Lung (tissue), 12 donors: ENCODE measurements around the gene KIF3C. TPM values are rescaled to one million over a fixed set of nuclear protein-coding genes. Genes with fewer than 3 reads are reported as not detected.
"Not testable (repeated sequence)": the region's sequence is repeated elsewhere in the genome, so short reads cannot be mapped to it uniquely, and the experiment has no call there.

Experiments used
- ATAC-seq: fragments of 200-7000 bp; cut with Tn5 transposase; one replicate; pipeline ENCODE4 v1.9.1; 2020; ENCODE audit warnings: moderate number of reproducible peaks; ENCODE audit not compliant: insufficient read depth, low FRiP score
- DNase-seq, 3 donors: peaks; one replicate each; pipeline ENCODE4 v3.0.0-alpha.2; 2013 to 2017
- H3K27ac ChIP-seq, 2 donors: one replicate each; pipeline ENCODE4 v1.5.1; 2013; ENCODE audit warnings: mild to moderate bottlenecking in 2 of 2, moderate library complexity in 2 of 2, control low read depth in 1 of 2, inconsistent platforms in 1 of 2, low read depth in 1 of 2, low read length in 1 of 2
- H3K27me3 ChIP-seq, 3 donors: one replicate each; pipeline ENCODE4 v1.5.1; 2013; ENCODE audit warnings: low read length in 2 of 3; ENCODE audit not compliant: control insufficient read depth in 3 of 3, insufficient read depth in 3 of 3
- H3K36me3 ChIP-seq, 4 donors: one replicate each; pipeline ENCODE4 v1.5.1; 2013; ENCODE audit warnings: low read length in 4 of 4, mild to moderate bottlenecking in 1 of 4, moderate library complexity in 1 of 4; ENCODE audit not compliant: control insufficient read depth in 4 of 4, insufficient read depth in 4 of 4
- H3K4me1 ChIP-seq, 5 donors: one replicate each; pipeline ENCODE4 v1.5.1; 2013; ENCODE audit warnings: low read length in 5 of 5, mild to moderate bottlenecking in 2 of 5, moderate library complexity in 1 of 5; ENCODE audit not compliant: control insufficient read depth in 5 of 5, insufficient read depth in 5 of 5
- H3K4me3 ChIP-seq: one replicate; pipeline ENCODE4 v1.5.1; 2013; ENCODE audit warnings: mild to moderate bottlenecking, control low read depth, moderate library complexity
- H3K9ac ChIP-seq, 2 donors: one replicate each; pipeline ENCODE4 v1.5.1; 2013; ENCODE audit warnings: low read length in 2 of 2, control low read depth in 1 of 2; ENCODE audit not compliant: insufficient read depth in 1 of 2
- H3K9me3 ChIP-seq, 4 donors: one replicate each; pipeline ENCODE4 v1.5.1; 2013; ENCODE audit warnings: low read length in 3 of 4, mild to moderate bottlenecking in 1 of 4, moderate library complexity in 1 of 4; ENCODE audit not compliant: control insufficient read depth in 4 of 4, insufficient read depth in 3 of 4
- WGBS, 2 donors: extraction: QIAGEN DNeasy Blood & Tissue Kit; methylation state at CpG; one replicate each; pipeline ENCODE4 v1.1.7; 2013; 5-methylcytosine and 5-hydroxymethylcytosine counted together
- polyA plus RNA-seq, 2 donors: library from polyadenylated mRNA; stranded (reverse); fragments of 200-250 nt; gene quantifications; one replicate each; pipeline ENCODE4 v1.2.1, GENCODE V29; 2013
- total RNA-seq, 2 donors: library from RNA; depleted of rRNA in 1 of 2; stranded (reverse); fragments of >200 nt in 1 of 2; gene quantifications; one replicate each; pipeline ENCODE4 v1.2.1, GENCODE V29; 2014 to 2021
- TF ChIP-seq, protein P1 (sequence below): IDR thresholded peaks from 2 replicates; pipeline ENCODE4 v1.5.1; 2012; ENCODE audit warnings: mild to moderate bottlenecking; ENCODE audit errors: control extremely low read depth, extremely low read depth
- donor health status: control.
- donor health status: control.
- donor health status: Bipolar disorder and iron deficiency.
- donor health status: healthy.
- donor health status: DM: yes; HTN: yes; CAD: no.

The KIF3C gene
- total and polyA plus RNA-seq, 4 donors, result 1.1 to 6.2 (median 4.2) TPM

- Histone ChIP-seq H3K9ac (no peak overlapping the region), H3K4me1 (peaks cover 5 to 20% (median 7%) of the 10 kb centered on the region in 5 donors), H3K27ac (peak overlapping the region in 1 of 2 donors; percentile 65), H3K9me3 (no peaks in the 10 kb centered on the region), H3K27me3 (no peaks in the 10 kb centered on the region), H3K36me3 (no peaks in the 10 kb centered on the region), H3K4me3 (no peak overlapping the region)
- TF ChIP-seq, protein P1, sequence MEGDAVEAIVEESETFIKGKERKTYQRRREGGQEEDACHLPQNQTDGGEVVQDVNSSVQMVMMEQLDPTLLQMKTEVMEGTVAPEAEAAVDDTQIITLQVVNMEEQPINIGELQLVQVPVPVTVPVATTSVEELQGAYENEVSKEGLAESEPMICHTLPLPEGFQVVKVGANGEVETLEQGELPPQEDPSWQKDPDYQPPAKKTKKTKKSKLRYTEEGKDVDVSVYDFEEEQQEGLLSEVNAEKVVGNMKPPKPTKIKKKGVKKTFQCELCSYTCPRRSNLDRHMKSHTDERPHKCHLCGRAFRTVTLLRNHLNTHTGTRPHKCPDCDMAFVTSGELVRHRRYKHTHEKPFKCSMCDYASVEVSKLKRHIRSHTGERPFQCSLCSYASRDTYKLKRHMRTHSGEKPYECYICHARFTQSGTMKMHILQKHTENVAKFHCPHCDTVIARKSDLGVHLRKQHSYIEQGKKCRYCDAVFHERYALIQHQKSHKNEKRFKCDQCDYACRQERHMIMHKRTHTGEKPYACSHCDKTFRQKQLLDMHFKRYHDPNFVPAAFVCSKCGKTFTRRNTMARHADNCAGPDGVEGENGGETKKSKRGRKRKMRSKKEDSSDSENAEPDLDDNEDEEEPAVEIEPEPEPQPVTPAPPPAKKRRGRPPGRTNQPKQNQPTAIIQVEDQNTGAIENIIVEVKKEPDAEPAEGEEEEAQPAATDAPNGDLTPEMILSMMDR, result no peak
- ATAC-seq, result peak; percentile 46
- 13 to 27% methylated on average over 4 of the region's 4 CpGs for WGBS, 2 donors
- peak; percentile 74 to 88 (median 82) for DNase-seq
These were observed 19.6 kb upstream of the KIF3C start for GRCh38 chr2:26001743-26002351.

DNA sequence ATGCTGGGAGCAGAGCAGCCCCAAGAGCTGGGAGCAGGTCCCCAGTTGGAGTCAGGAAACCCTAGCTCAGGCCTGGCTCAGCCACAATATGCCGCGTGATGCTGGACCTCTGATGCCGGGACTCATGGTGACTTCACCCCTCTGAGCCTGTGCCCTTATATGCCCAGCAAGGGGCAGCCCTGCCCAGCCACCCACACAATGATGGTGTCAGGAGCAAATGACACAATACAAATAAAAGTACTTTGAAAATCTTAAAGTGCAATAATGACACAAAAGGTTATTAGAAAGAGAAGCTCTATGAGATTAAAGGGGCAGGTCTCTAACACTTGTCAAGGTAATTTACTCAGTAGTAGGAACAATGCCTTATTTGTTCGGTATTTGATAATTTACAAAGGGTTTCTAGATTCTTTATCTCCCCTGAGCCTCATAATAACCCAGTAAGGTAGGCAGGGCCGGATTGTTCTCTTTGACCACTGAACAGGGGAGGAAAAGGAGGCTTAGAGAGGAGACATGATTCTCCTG lies 18.3 kb upstream of the KIF3C start:
- WGBS, 2 donors, result 61 to 63% methylated on average over 5 of the region's 5 CpGs
- DNase-seq, result no peak
- no peak overlapping the region for H3K27ac ChIP-seq

DNA sequence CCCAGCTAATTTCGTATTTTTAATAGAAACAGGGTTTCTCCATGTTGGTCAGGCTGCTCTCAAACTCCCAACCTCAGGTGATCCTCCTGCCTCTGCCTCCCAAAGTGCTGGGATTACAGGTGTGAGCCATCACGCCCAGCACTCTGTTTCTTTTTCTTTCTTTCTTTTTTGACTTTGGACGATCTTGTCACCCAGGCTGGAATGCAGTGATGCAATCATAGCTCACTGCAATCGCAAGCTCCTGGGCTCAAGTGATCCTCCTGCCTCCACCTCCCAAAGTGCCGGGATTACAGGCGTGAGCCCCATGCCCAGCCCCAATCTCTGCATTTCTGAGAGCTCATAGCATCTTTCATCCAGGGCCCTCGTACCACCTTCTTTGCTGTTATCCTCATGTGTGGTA lies 17.1 kb upstream of the KIF3C start:
- peaks cover 5 to 20% (median 7%) of the 10 kb centered on the region in 5 donors for H3K4me1 ChIP-seq
- not testable (repeated sequence) for DNase-seq, H3K9me3 ChIP-seq, ATAC-seq, H3K9ac ChIP-seq, H3K4me3 ChIP-seq, H3K27ac ChIP-seq, H3K27me3 ChIP-seq, H3K36me3 ChIP-seq
- 71 to 74% methylated on average over 7 of the region's 7 CpGs for WGBS, 2 donors

More for the DNA sequence above, 18.3 kb upstream of the KIF3C start:
- H3K9ac ChIP-seq, result no peak overlapping the region
- TF ChIP-seq, protein P1, result no peak
- H3K4me3 ChIP-seq, result no peak overlapping the region
- no peaks in the 10 kb centered on the region for H3K27me3 ChIP-seq
- peaks cover 5 to 20% (median 7%) of the 10 kb centered on the region in 5 donors for H3K4me1 ChIP-seq
- ATAC-seq, result peak; percentile 37
- no peaks in the 10 kb centered on the region for H3K36me3 ChIP-seq
- no peaks in the 10 kb centered on the region for H3K9me3 ChIP-seq

DNA sequence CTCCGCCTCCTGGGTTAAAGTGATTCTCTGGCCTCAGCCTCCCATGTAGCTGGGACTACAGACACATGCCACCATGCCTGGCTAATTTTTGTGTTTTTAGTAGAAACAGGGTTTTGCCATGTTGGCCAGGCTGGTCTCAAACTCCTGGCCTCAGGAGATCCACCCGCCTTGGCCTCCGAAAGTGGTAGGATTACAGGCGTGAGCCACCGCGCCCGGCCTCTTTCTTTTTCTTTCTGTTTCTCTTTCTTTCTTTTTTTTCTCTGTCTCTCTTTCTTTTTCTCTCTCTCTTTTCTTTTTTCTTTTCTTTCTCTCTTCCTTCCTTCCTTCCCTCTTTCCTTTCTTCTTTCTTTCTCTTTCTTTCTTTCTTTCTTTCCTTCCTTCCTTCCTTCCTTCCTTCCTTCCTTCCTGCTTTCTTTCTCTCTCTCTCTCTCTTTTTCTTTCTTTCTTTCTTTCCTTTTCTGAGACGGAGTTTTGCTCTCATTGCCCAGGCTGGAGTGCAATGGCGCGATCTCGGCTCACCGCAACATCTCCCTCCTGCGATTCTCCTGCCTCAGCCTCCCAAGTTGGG lies 16.6 kb upstream of the KIF3C start:
- ATAC-seq, H3K27ac ChIP-seq, H3K4me3 ChIP-seq, DNase-seq, H3K9ac ChIP-seq, H3K36me3 ChIP-seq, H3K9me3 ChIP-seq, H3K27me3 ChIP-seq: not testable (repeated sequence)
- peaks cover 5 to 20% (median 7%) of the 10 kb centered on the region in 5 donors for H3K4me1 ChIP-seq
- WGBS, 2 donors, result 97 to 98% methylated on average over 13 of the region's 13 CpGs
